Right lobe of liver (tissue), 6 donors: ENCODE results near the gene VENTX. TPM values are rescaled to one million over a fixed set of nuclear protein-coding genes. Genes with fewer than 3 reads are reported as not detected.

ENCODE experiments used
- ATAC-seq, 4 donors: fragments of 200-7000 bp; cut with Tn5 transposase; one replicate each; pipeline ENCODE4 v1.9.1; 2020; ENCODE audit warnings: mild to moderate bottlenecking in 4 of 4, moderate library complexity in 4 of 4
- DNase-seq, 3 donors: peaks; one replicate each; pipeline ENCODE4 v3.0.0-alpha.2; 2020
- H3K27ac ChIP-seq, 3 donors: fragments of 200-600 bp; one replicate each; pipeline ENCODE4 v1.8.0; 2022
- H3K27me3 ChIP-seq, 2 donors: fragments of 200-600 bp; one replicate each; pipeline ENCODE4 v1.8.0; 2022
- H3K36me3 ChIP-seq, 4 donors: fragments of 200-600 bp; sonication (generic) in 1 of 4; one replicate each; pipeline versions ENCODE4 v1.5.1 to v1.8.0; 2017 to 2022; ENCODE audit warnings: control low read depth in 1 of 4
- H3K4me1 ChIP-seq, 4 donors: fragments of 200-600 bp; sonication (generic) in 1 of 4; one replicate each; pipeline versions ENCODE4 v1.5.1 to v1.8.0; 2017 to 2022; ENCODE audit warnings: control low read depth in 1 of 4
- H3K4me3 ChIP-seq, 3 donors: fragments of 200-600 bp; one replicate each; pipeline ENCODE4 v1.8.0; 2022
- H3K9me3 ChIP-seq, 4 donors: fragments of 200-600 bp; sonication (generic) in 1 of 4; one replicate each; pipeline versions ENCODE4 v1.5.1 to v1.8.0; 2017 to 2022; ENCODE audit warnings: control low read depth in 1 of 4
- POLR2A ChIP-seq: fragments of 450-650 bp; IDR thresholded peaks from one replicate; pipeline ENCODE4 v1.6.1; 2017; ENCODE audit warnings: antibody characterized with exemption, mild to moderate bottlenecking
- WGBS: methylation state at CpG from one replicate; pipeline ENCODE4 v1.1.6; 2018; ENCODE audit warnings: low coverage, low lambda C conversion rate; ENCODE audit not compliant: insufficient coverage; ENCODE audit errors: missing lambda C conversion rate; 5-methylcytosine and 5-hydroxymethylcytosine counted together
- intact Hi-C, 2 donors: fragments of 100-400 bp; cut with DNase I; formaldehyde crosslinking; loops; one replicate each; pipeline versions ENCODE4 v1.11.2 to v1.14.1; 2022
- total RNA-seq, 6 experiments: library from RNA; depleted of rRNA in 2 of 6; stranded (reverse); fragments of >200 nt in 2 of 6; fragmentation: NEBNext Ultra II Directional in 3 of 6; extraction: Animal tissue kit (Norgen Biotek cat#: 25700) in 3 of 6; gene quantifications; one replicate each; pipeline versions ENCODE4 v1.1.0 to v1.2.4, GENCODE V29; 2016 to 2023
- TF ChIP-seq, protein P1 (sequence below), 4 donors: fragments of 200-600 bp in 3 of 4; fragments of 450-650 bp in 1 of 4; IDR thresholded peaks; one replicate each; pipeline versions ENCODE4 v1.5.1 to v1.8.0; 2016 to 2022; ENCODE audit warnings: antibody characterized with exemption in 4 of 4, mild to moderate bottlenecking in 2 of 4
- donor health status: DM: no; HTN: yes; CAD: no.
- donor health status: DM: no; HTN: no; CAD: no.
- donor health status: DM: no; HTN: no; CAD: no.
- donor health status: DM: no; HTN: yes; CAD: no.
- donor health status: DM: no; HTN: yes; CAD: no.

The VENTX gene
- total RNA-seq, 6 experiments from 2014 or later = 0.09 to 0.38 (median 0.19) TPM

- no peaks in the 10 kb centered on the region for H3K9me3 ChIP-seq
- H3K27ac ChIP-seq = no peak overlapping the region
- H3K27me3 ChIP-seq = no peaks in the 10 kb centered on the region
- ATAC-seq = no peak
- H3K4me1 ChIP-seq = no peaks in the 10 kb centered on the region
- intact Hi-C loops = no loop called here
- H3K36me3 ChIP-seq = no peaks in the 10 kb centered on the region
- WGBS = 30% methylated on average over 2 of the region's 32 CpGs
- DNase-seq = no peak
- no peak for TF ChIP-seq POLR2A
- TF ChIP-seq, protein P1, sequence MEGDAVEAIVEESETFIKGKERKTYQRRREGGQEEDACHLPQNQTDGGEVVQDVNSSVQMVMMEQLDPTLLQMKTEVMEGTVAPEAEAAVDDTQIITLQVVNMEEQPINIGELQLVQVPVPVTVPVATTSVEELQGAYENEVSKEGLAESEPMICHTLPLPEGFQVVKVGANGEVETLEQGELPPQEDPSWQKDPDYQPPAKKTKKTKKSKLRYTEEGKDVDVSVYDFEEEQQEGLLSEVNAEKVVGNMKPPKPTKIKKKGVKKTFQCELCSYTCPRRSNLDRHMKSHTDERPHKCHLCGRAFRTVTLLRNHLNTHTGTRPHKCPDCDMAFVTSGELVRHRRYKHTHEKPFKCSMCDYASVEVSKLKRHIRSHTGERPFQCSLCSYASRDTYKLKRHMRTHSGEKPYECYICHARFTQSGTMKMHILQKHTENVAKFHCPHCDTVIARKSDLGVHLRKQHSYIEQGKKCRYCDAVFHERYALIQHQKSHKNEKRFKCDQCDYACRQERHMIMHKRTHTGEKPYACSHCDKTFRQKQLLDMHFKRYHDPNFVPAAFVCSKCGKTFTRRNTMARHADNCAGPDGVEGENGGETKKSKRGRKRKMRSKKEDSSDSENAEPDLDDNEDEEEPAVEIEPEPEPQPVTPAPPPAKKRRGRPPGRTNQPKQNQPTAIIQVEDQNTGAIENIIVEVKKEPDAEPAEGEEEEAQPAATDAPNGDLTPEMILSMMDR (IDR thresholded peaks at IDR 0.05) = no peak
- H3K4me3 ChIP-seq = no peak overlapping the region
Observed at GRCh38 chr10:133213641-133214467, 23.8 kb upstream of the VENTX start.

- Histone ChIP-seq H3K27me3 (no peaks in the 10 kb centered on the region), H3K36me3 (no peaks in the 10 kb centered on the region), H3K4me3 (no peak overlapping the region), H3K4me1 (no peaks in the 10 kb centered on the region), H3K9me3 (no peaks in the 10 kb centered on the region), H3K27ac (no peak overlapping the region)
- intact Hi-C loops = no loop called here
- WGBS = 87% methylated on average over 3 of the region's 28 CpGs
- TF ChIP-seq, protein P1 (IDR thresholded peaks at IDR 0.05) = no peak
- no peak for TF ChIP-seq POLR2A
- ATAC-seq (no peak), DNase-seq (no peak)
Observed at GRCh38 chr10:133214468-133215410, 22.9 kb upstream of the VENTX start.

GRCh38 chr10:133215586-133215985 lies 22.1 kb upstream of the VENTX start:
- Histone ChIP-seq H3K9me3 (no peaks in the 10 kb centered on the region), H3K4me3 (no peak overlapping the region), H3K36me3 (no peaks in the 10 kb centered on the region), H3K27ac (no peak overlapping the region), H3K4me1 (no peaks in the 10 kb centered on the region), H3K27me3 (no peaks in the 10 kb centered on the region)
- intact Hi-C loops = no loop called here
- TF ChIP-seq, protein P1 (IDR thresholded peaks at IDR 0.05) = no peak
- TF ChIP-seq POLR2A = no peak
- no peak for ATAC-seq
- no peak for DNase-seq
- WGBS = 79% methylated on average over 9 of the region's 27 CpGs

DNA sequence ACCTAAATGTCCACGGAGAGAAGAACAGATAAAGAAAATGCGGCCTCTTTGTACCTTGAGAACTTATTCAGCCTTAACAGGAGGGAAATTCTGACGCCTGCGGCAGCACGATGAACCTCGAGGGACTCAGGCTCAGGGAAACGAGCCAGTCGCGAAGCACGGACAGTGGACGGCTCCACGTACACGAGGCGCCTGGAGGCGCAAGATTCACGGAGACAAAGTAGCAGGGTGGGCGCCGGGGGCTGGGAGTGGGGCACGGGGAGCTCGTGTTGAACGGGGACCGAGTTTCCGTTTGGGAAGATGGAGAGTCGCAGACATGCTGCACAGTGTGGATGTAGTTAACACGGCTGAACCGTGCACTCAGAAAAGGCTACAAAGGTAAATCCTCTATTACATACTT lies 20.9 kb upstream of the VENTX start:
- WGBS = 76% methylated on average over 17 of the region's 26 CpGs
- TF ChIP-seq, protein P1 (IDR thresholded peaks at IDR 0.05) = no peak
- TF ChIP-seq POLR2A = no peak
- intact Hi-C loops = no loop called here

More for the DNA sequence above, 20.9 kb upstream of the VENTX start:
- Histone ChIP-seq H3K4me3 (no peak overlapping the region), H3K27me3 (no peaks in the 10 kb centered on the region), H3K27ac (no peak overlapping the region), H3K36me3 (no peaks in the 10 kb centered on the region), H3K9me3 (no peaks in the 10 kb centered on the region), H3K4me1 (no peaks in the 10 kb centered on the region)
- ATAC-seq = no peak
- DNase-seq = no peak
